ENCODE data around the gene CCNO. TPM values are rescaled to one million over a fixed set of nuclear protein-coding genes. Genes with fewer than 3 reads are reported as not detected.

The CCNO gene
- total RNA-seq, 1 donor from 2014 or later: not detected

- Mint-ChIP-seq H3K27ac (no peak overlapping the region), H3K9me3 (no peaks in the 10 kb centered on the region), H3K4me1 (peaks cover 49% of the 10 kb centered on the region), H3K36me3 (ENCODE audit: low read depth) (no peaks in the 10 kb centered on the region), H3K27me3 (peaks cover 69% of the 10 kb centered on the region), H3K4me3 (no peak overlapping the region)
- intact Hi-C loops (cut with micrococcal nuclease): loop anchor here (1.0 kb wide), 1 partner anchor 7 kb away; no protein-coding TSS in a partner anchor
- POLR2A ChIA-PET: interaction anchor here (0.6 kb wide), 1 partner anchor 914 kb away, joined by 3 read pairs; the partner anchor contains the start of gene ARL15
- TF ChIP-seq, protein P1, sequence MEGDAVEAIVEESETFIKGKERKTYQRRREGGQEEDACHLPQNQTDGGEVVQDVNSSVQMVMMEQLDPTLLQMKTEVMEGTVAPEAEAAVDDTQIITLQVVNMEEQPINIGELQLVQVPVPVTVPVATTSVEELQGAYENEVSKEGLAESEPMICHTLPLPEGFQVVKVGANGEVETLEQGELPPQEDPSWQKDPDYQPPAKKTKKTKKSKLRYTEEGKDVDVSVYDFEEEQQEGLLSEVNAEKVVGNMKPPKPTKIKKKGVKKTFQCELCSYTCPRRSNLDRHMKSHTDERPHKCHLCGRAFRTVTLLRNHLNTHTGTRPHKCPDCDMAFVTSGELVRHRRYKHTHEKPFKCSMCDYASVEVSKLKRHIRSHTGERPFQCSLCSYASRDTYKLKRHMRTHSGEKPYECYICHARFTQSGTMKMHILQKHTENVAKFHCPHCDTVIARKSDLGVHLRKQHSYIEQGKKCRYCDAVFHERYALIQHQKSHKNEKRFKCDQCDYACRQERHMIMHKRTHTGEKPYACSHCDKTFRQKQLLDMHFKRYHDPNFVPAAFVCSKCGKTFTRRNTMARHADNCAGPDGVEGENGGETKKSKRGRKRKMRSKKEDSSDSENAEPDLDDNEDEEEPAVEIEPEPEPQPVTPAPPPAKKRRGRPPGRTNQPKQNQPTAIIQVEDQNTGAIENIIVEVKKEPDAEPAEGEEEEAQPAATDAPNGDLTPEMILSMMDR (IDR thresholded peaks at IDR 0.05): no peak
- DNase-seq (no peak), ATAC-seq (ENCODE audit: low read depth) (no peak)
- CTCF ChIA-PET: interaction anchor here (1.1 kb wide), 1 partner anchor 11 kb away, joined by 3 read pairs; no protein-coding TSS in a partner anchor
Measured at GRCh38 chr5:55223812-55224240, 9.6 kb downstream of the CCNO start.

DNA sequence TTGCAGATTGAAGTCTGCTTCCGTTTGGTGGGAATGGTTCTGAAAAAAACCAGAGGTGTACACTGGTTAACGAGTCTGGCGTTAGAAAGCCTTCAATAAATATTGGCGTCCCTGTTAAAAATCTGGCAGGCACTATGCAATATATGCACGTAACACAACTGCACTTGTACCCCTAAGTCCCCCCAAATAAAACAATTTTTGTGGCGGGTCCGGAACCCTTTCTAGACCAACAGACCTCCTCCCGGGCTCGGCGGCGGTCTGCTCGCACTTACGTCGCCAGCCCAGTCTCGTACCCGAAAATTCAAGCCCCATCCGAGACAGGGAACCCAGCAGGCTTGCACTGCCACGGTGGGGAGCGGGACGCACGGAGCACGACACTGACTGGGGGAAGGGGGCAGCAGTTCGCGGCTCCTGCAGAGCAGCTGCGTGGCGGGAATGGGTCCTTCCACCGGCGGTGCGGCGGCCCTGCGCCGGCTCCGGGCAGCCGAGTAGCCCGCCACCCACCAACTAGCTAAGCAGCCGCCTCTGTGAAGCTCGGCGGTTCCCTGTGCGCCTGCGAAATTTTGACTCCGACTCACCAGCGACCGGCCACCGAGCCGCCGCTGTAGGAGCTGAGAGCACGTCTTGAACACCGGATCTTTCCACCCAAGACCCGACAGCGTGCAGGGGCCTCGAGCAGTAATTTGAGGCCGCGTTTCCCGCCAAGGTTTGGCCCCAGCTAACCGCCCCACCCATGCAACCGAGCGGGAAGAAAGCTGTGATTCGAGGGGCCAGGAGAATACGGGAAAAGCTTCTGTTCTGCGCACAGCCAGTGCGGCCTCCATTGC is 10.2 kb downstream of the CCNO start:
- TF ChIP-seq, protein P1 (IDR thresholded peaks at IDR 0.05): no peak
- H3K4me1 Mint-ChIP-seq: peaks cover 49% of the 10 kb centered on the region
- ChIA-PET CTCF (interaction anchor here (1.1 kb wide), 1 partner anchor 12 kb away, joined by 3 read pairs; no protein-coding TSS in a partner anchor), POLR2A (interaction anchor here (0.6 kb wide), 1 partner anchor 913 kb away, joined by 3 read pairs; the partner anchor contains the start of gene ARL15)
- H3K9me3 Mint-ChIP-seq: no peaks in the 10 kb centered on the region
- H3K27me3 Mint-ChIP-seq: peaks cover 68% of the 10 kb centered on the region
- intact Hi-C loops (cut with micrococcal nuclease): loop anchor here (1.0 kb wide), 1 partner anchor 8 kb away; no protein-coding TSS in a partner anchor
- no peaks in the 10 kb centered on the region for H3K36me3 Mint-ChIP-seq (ENCODE audit: low read depth)
- H3K27ac Mint-ChIP-seq: no peak overlapping the region
- DNase-seq: peak; percentile 25
- ATAC-seq (ENCODE audit: low read depth): no peak
- peak overlapping the region; percentile 56 for H3K4me3 Mint-ChIP-seq

DNA sequence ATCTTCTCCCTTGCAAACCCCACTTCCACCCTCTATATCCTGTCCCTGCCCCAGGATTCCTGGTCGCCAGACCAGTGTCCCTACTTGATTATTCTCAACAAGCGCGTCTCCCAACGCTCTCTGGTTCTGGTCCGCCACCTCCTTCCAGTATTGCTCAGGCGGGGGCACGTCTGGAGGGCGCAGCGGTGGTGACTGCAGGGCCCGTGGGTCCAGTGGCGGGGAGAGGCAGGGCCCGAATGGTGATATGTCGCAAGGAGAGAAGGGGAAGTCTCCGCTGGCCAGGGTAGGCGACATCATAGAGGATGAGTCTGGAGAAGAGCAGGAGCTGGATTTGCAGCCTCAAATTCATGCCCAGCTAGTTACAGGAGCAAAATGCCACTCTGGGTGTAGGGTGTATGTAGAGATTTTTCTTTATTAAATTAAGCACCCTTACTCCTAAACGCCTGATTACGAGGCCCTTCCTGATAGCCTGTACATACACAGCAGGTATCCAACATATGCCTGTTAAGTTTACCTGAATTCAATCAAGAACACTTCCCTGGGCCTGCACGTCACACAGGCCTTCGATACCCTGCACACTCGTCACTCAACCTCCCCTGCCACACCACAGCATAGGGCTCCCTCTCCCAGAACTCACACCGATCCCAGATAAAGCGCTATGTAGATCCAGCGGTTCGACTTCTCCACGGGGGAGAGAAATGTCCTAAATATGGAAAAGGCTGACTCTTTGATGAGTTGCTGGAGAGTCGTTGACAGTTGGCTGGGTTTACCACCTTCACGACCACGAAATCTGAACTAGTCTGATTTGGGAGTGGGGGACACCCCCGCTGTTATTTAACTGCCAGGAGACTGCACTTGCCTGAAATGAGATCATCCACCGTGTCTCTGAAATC is 11.1 kb downstream of the CCNO start:
- Mint-ChIP-seq H3K27ac (no peak overlapping the region), H3K27me3 (peaks cover 64% of the 10 kb centered on the region), H3K36me3 (ENCODE audit: low read depth) (no peaks in the 10 kb centered on the region), H3K4me3 (peak overlapping the region; percentile 25), H3K4me1 (peaks cover 41% of the 10 kb centered on the region), H3K9me3 (no peaks in the 10 kb centered on the region)
- TF ChIP-seq, protein P1 (IDR thresholded peaks at IDR 0.05): no peak
- ChIA-PET POLR2A (no interaction called here), CTCF (interaction anchor here (1.1 kb wide), 1 partner anchor 10 kb away, joined by 3 read pairs; no protein-coding TSS in a partner anchor)
- DNase-seq (no peak), ATAC-seq (ENCODE audit: low read depth) (no peak)
- intact Hi-C loops (cut with micrococcal nuclease): no loop called here

- CTCF ChIA-PET: no interaction called here
Measured at GRCh38 chr5:55220433-55221185, 12.8 kb downstream of the CCNO start.

More at GRCh38 chr5:55220433-55221185, 12.8 kb downstream of the CCNO start:
- H3K27ac Mint-ChIP-seq: no peak overlapping the region
- POLR2A ChIA-PET: interaction anchor here (0.6 kb wide), 1 partner anchor 989 kb away, joined by 5 read pairs; no protein-coding TSS in a partner anchor
- no peak for ATAC-seq (ENCODE audit: low read depth)
- H3K27me3 Mint-ChIP-seq: peaks cover 62% of the 10 kb centered on the region
- intact Hi-C loops (cut with micrococcal nuclease): no loop called here
- H3K4me3 Mint-ChIP-seq: peak overlapping the region; percentile 44
- no peaks in the 10 kb centered on the region for H3K36me3 Mint-ChIP-seq (ENCODE audit: low read depth)
- H3K9me3 Mint-ChIP-seq: no peaks in the 10 kb centered on the region
- TF ChIP-seq, protein P1 (IDR thresholded peaks at IDR 0.05): no peak
- H3K4me1 Mint-ChIP-seq: peaks cover 35% of the 10 kb centered on the region
- DNase-seq: no peak

All from activated B cell treated with CpG ODN at 0.5 μM for 24 hours (primary cell).